OCI-LY3 (cell line): ENCODE results near the gene LMX1B.

Experiments used
- CTCF ChIP-seq: fragments of 200-600, 300-600 bp; sonication (generic); IDR thresholded peaks from 2 replicates; pipeline ENCODE4 v1.5.1; 2014; ENCODE audit warnings: antibody characterized with exemption, low read length, low read depth
- EZH2phosphoT487 ChIP-seq: fragments of 200-600 bp; shearing (Covaris generic); IDR thresholded peaks from 2 replicates; pipeline ENCODE4 v1.6.1; 2018; ENCODE audit warnings: antibody characterized with exemption, mixed run types, low read depth

DNA sequence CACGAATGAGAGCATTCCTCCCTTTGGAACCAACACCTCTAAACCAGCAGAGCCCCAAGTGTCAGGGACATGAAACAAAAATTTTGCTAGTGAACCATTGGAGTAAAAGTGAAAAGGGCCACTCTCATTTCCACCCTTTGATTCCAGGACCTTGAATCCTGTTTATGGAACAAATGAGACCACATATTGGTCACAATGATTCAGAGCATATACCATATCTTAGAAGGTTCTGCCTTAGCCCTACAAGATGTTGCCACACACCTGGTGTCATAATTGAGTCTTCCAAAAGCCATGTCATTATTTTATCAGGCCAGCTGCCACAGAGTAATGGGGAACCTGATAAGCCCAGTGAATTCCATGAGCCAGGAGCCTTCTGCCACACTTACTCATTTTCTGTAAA, 124.8 kb downstream of the LMX1B start:
- TF ChIP-seq CTCF (no peak), EZH2phosphoT487 (no peak)
